ENCODE measurements around the gene PLA2G4E.

- no peak for TF ChIP-seq YY1 (IDR thresholded peaks at IDR 0.05; ENCODE audit: insufficient read depth, insufficient read length)
- no peak for TF ChIP-seq ZNF274 (IDR thresholded peaks at IDR 0.05; ENCODE audit: low read depth, low read length)
- no peak for TF ChIP-seq SUZ12 (IDR thresholded peaks at IDR 0.05; ENCODE audit: extremely low read depth, insufficient read depth, insufficient read length)
These were observed 75.1 kb downstream of the PLA2G4E start for GRCh38 chr15:41945731-41946130.

All from NT2/D1 (cell line).